CD14-positive monocyte (primary cell): ENCODE results near the gene GPX7. TPM values are rescaled to one million over a fixed set of nuclear protein-coding genes. Genes with fewer than 3 reads are reported as not detected.

Experiments
- DNase-seq, 3 donors: peaks; one replicate each; pipeline ENCODE4 v3.0.0-alpha.2; 2011 to 2022
- H2AFZ ChIP-seq: 2 replicates; pipeline ENCODE4 v1.6.0; 2012; ENCODE audit warnings: mild to moderate bottlenecking, low read depth, low read length, inconsistent platforms; ENCODE audit not compliant: insufficient read depth, poor library complexity, severe bottlenecking
- H3K27ac ChIP-seq, 2 donors: 1 replicate in 1 of 2; 2 replicates in 1 of 2; pipeline ENCODE4 v1.5.1; 2012 to 2013; ENCODE audit warnings: low read length in 2 of 2, control low read depth in 1 of 2, inconsistent platforms in 1 of 2, low read depth in 1 of 2, mild to moderate bottlenecking in 1 of 2
- H3K27me3 ChIP-seq, 2 donors: one replicate each; pipeline versions ENCODE4 v1.6.0 to v1.6.1; 2011 to 2013; ENCODE audit warnings: low read length in 2 of 2; ENCODE audit not compliant: control insufficient read depth in 2 of 2, insufficient read depth in 2 of 2
- H3K36me3 ChIP-seq, 2 donors: replicated peaks in 1 of 2; 1 replicate in 1 of 2; 2 replicates in 1 of 2; pipeline versions ENCODE4 v1.5.1 to v1.6.1; 2012 to 2013; ENCODE audit warnings: low read length in 2 of 2, control low read depth in 1 of 2, inconsistent platforms in 1 of 2, mild to moderate bottlenecking in 1 of 2; ENCODE audit not compliant: insufficient read depth in 2 of 2, control insufficient read depth in 1 of 2
- H3K4me1 ChIP-seq, 2 donors: 1 replicate in 1 of 2; 2 replicates in 1 of 2; pipeline versions ENCODE4 v1.5.1 to v1.6.1; 2012 to 2013; ENCODE audit warnings: low read length in 2 of 2, control low read depth in 1 of 2, inconsistent platforms in 1 of 2, mild to moderate bottlenecking in 1 of 2, moderate library complexity in 1 of 2; ENCODE audit not compliant: insufficient read depth in 2 of 2, control insufficient read depth in 1 of 2
- H3K4me2 ChIP-seq: replicated peaks from 2 replicates; pipeline ENCODE3; 2012; ENCODE audit warnings: low read length, moderate library complexity, mild to moderate bottlenecking; ENCODE audit not compliant: poor library complexity, severe bottlenecking; ENCODE audit errors: extremely low read depth
- H3K4me3 ChIP-seq, 3 experiments: fragments of 200-600 bp in 1 of 3; sonication (generic) in 1 of 3; replicated peaks in 1 of 3; 1 replicate in 2 of 3; 2 replicates in 1 of 3; pipeline ENCODE4 v1.5.1; 2011 to 2013; ENCODE audit warnings: low read length in 3 of 3, mild to moderate bottlenecking in 3 of 3, control low read depth in 2 of 3, low read depth in 2 of 3, inconsistent platforms in 1 of 3, moderate library complexity in 1 of 3
- H3K79me2 ChIP-seq: 2 replicates; pipeline ENCODE4 v1.6.0; 2012; ENCODE audit warnings: mild to moderate bottlenecking, control low read depth, inconsistent platforms, low read length, moderate library complexity; ENCODE audit not compliant: insufficient read depth
- H3K9ac ChIP-seq: 2 replicates; pipeline ENCODE4 v1.6.0; 2017; ENCODE audit warnings: low read length, mild to moderate bottlenecking; ENCODE audit not compliant: insufficient read depth, poor library complexity, severe bottlenecking
- H3K9me3 ChIP-seq, 2 donors: replicated peaks in 1 of 2; 1 replicate in 1 of 2; 2 replicates in 1 of 2; pipeline versions ENCODE4 v1.5.1 to v1.6.1; 2012 to 2013; ENCODE audit warnings: low read length in 2 of 2, control low read depth in 1 of 2; ENCODE audit not compliant: control insufficient read depth in 1 of 2, insufficient read depth in 1 of 2
- H4K20me1 ChIP-seq: 2 replicates; pipeline ENCODE4 v1.6.0; 2012; ENCODE audit warnings: mild to moderate bottlenecking, low read length, control low read depth, moderate library complexity; ENCODE audit not compliant: insufficient read depth
- H3K27ac Mint-ChIP-seq, 7 donors: one replicate each; pipeline ENCODE4 v1.8.0; 2020; ENCODE audit warnings: mild to moderate bottlenecking in 7 of 7, mixed read lengths in 7 of 7, moderate library complexity in 6 of 7, inconsistent platforms in 2 of 7
- H3K27me3 Mint-ChIP-seq, 3 donors: one replicate each; pipeline ENCODE4 v1.8.0; 2021 to 2022; ENCODE audit warnings: low read depth in 3 of 3, mild to moderate bottlenecking in 3 of 3, mixed read lengths in 3 of 3, moderate library complexity in 3 of 3, inconsistent platforms in 1 of 3
- H3K36me3 Mint-ChIP-seq, 2 donors: one replicate each; pipeline ENCODE4 v1.8.0; 2020; ENCODE audit warnings: mixed read lengths in 2 of 2, inconsistent platforms in 1 of 2, mild to moderate bottlenecking in 1 of 2
- H3K4me1 Mint-ChIP-seq: one replicate; pipeline ENCODE4 v1.8.0; 2020; ENCODE audit warnings: mild to moderate bottlenecking, mixed read lengths
- H3K4me3 Mint-ChIP-seq, 2 donors: one replicate each; pipeline ENCODE4 v1.8.0; 2020; ENCODE audit warnings: mild to moderate bottlenecking in 2 of 2, mixed read lengths in 2 of 2, moderate library complexity in 1 of 2
- H3K9me3 Mint-ChIP-seq, 7 donors: one replicate each; pipeline ENCODE4 v1.8.0; 2020 to 2022; ENCODE audit warnings: mixed read lengths in 7 of 7, mild to moderate bottlenecking in 6 of 7, moderate library complexity in 6 of 7, inconsistent platforms in 2 of 7
- CTCF ChIP-seq: fragments of 200-600 bp; IDR thresholded peaks from one replicate; pipeline ENCODE4 v1.8.0; 2022; ENCODE audit warnings: antibody characterized with exemption, mild to moderate bottlenecking
- WGBS: methylation state at CpG from one replicate; pipeline ENCODE4 v1.1.5; 2013; ENCODE audit warnings: missing lambda C conversion rate; ENCODE audit not compliant: insufficient coverage; 5-methylcytosine and 5-hydroxymethylcytosine counted together
- intact Hi-C, 2 donors: fragments of 100-400 bp; cut with micrococcal nuclease; formaldehyde crosslinking; loops; one replicate each; pipeline versions ENCODE4 v1.15.0 to v1.15.1; 2023
- polyA plus RNA-seq, 3 donors: library from polyadenylated mRNA; depleted of rRNA in 1 of 3; unstranded in 2 of 3; stranded (reverse) in 1 of 3; fragments of 300-500 nt in 2 of 3; fragments of >200 nt in 1 of 3; fragmentation: Illumina TruSeq in 2 of 3; gene quantifications; 1 replicate in 2 of 3; 2 replicates in 1 of 3; pipeline ENCODE4 v1.2.3, GENCODE V29; 2012 to 2021

The GPX7 gene
- polyA plus RNA-seq, 3 donors: 1.7 to 3.3 (median 2.9) TPM

GRCh38 chr1:52572387-52572786, 29.8 kb upstream of the GPX7 start:
- intact Hi-C loops: no loop called here
- H3K36me3 ChIP-seq: no peaks in the 10 kb centered on the region
- Mint-ChIP-seq H3K4me1 (peaks cover 30% of the 10 kb centered on the region), H3K27me3 (peaks cover 6 to 14% (median 11%) of the 10 kb centered on the region in 3 donors), H3K9me3 (peaks cover 0 to 7% (median 5%) of the 10 kb centered on the region in 7 donors), H3K4me3 (no peak overlapping the region), H3K36me3 (no peaks in the 10 kb centered on the region), H3K27ac (no peak overlapping the region)
- peaks cover 22 to 23% of the 10 kb centered on the region in 2 donors for H3K4me1 ChIP-seq
- no peak overlapping the region for H3K9ac ChIP-seq
- no peak for TF ChIP-seq CTCF
- H3K27ac ChIP-seq: no peak overlapping the region
- DNase-seq: no peak
- H3K9me3 ChIP-seq: no peaks in the 10 kb centered on the region
- no peaks in the 10 kb centered on the region for H4K20me1 ChIP-seq
- WGBS: 100% methylated on average over 2 of the region's 4 CpGs
- H3K79me2 ChIP-seq: no peaks in the 10 kb centered on the region
- no peaks in the 10 kb centered on the region for H3K27me3 ChIP-seq
- H3K4me2 ChIP-seq: no peak overlapping the region
- H3K4me3 ChIP-seq: no peak overlapping the region
- H2AFZ ChIP-seq: no peak overlapping the region

GRCh38 chr1:52574594-52574993, 27.6 kb upstream of the GPX7 start:
- intact Hi-C loops: no loop called here
- no peaks in the 10 kb centered on the region for H4K20me1 ChIP-seq
- DNase-seq: no peak
- peaks cover 0 to 4% of the 10 kb centered on the region in 2 donors for H3K36me3 Mint-ChIP-seq
- peaks cover 16% of the 10 kb centered on the region for H3K4me1 Mint-ChIP-seq
- H3K4me3 Mint-ChIP-seq: no peak overlapping the region
- H3K4me1 ChIP-seq: peaks cover 7 to 8% of the 10 kb centered on the region in 2 donors
- no peak overlapping the region for H3K4me3 ChIP-seq
- no peaks in the 10 kb centered on the region for H3K36me3 ChIP-seq
- H3K27me3 Mint-ChIP-seq: peaks cover 0 to 7% (median 5%) of the 10 kb centered on the region in 3 donors
- no peaks in the 10 kb centered on the region for H3K79me2 ChIP-seq
- peaks cover 6 to 13% (median 10%) of the 10 kb centered on the region in 7 donors for H3K9me3 Mint-ChIP-seq
- no peak overlapping the region for H3K27ac Mint-ChIP-seq
- TF ChIP-seq CTCF: no peak
- no peaks in the 10 kb centered on the region for H3K27me3 ChIP-seq
- H3K4me2 ChIP-seq: no peak overlapping the region
- H2AFZ ChIP-seq: no peak overlapping the region
- H3K27ac ChIP-seq: no peak overlapping the region
- H3K9ac ChIP-seq: no peak overlapping the region
- WGBS: no CpG with 5 or more reads among the region's 2 CpGs
- peaks cover 0 to 5% of the 10 kb centered on the region in 2 donors for H3K9me3 ChIP-seq
